Neural progenitor cell (in vitro differentiated cells): ENCODE data around the gene RHOD.

ENCODE experiments used
- EZH2phosphoT487 ChIP-seq: fragments of 200-600 bp; sonication (generic); IDR thresholded peaks from 2 replicates; pipeline ENCODE4 v1.6.1; 2017; ENCODE audit warnings: antibody characterized with exemption
- TF ChIP-seq, protein P1 (sequence below): fragments of 200-600 bp; sonication (generic); IDR thresholded peaks from 2 replicates; pipeline ENCODE4 v1.5.1; 2017; ENCODE audit warnings: antibody characterized with exemption, mild to moderate bottlenecking

DNA sequence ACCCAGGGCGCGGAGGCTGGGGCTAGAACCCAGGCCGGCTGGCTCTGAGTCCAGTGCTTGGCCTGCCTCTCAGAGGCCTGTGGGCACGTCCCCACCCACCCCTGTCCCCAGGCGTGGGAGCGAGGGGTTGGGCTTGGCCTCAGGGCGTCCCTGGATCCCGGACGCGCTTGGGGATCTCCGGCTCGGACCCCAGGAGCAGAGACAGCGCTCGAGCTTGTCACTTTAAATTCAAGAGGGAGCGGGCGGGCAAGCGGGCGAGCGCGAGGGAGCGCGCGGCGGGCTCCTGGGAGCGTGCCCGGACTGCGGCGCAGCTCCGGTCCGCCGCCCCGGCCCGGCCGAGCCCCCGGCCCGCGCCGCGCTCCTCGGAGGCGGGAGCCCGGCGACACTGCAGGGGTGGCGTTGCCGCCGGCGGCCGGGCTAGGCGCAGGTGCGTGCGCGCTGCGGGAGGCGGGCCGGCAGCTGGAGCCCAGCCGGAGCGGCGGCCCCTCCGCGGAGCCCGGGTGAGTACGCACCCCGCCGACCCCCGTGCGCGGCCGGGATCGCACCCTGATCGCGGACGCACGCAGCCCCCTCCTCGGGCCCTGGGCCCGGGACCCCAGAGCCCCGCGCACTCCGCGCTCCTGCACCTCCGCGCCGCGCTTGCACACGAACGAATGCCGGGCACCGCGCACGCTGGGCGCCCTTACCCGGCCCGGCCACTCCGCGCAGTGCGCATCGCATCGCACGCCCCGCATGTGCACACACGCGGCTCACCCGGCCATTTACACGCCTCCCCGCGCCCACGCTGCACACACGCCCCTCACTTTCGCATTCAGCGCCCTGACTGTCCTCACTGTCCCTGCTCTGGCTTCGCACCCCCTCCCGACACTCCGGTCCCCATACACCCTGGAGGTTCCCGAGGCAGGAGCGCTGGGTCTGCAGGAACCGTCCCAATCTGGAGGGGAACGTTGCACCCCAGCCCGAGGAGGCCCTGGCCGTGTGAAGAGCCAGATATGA, 33.4 kb upstream of the RHOD start, which contains the start of gene SYT12:
- TF ChIP-seq, protein P1, sequence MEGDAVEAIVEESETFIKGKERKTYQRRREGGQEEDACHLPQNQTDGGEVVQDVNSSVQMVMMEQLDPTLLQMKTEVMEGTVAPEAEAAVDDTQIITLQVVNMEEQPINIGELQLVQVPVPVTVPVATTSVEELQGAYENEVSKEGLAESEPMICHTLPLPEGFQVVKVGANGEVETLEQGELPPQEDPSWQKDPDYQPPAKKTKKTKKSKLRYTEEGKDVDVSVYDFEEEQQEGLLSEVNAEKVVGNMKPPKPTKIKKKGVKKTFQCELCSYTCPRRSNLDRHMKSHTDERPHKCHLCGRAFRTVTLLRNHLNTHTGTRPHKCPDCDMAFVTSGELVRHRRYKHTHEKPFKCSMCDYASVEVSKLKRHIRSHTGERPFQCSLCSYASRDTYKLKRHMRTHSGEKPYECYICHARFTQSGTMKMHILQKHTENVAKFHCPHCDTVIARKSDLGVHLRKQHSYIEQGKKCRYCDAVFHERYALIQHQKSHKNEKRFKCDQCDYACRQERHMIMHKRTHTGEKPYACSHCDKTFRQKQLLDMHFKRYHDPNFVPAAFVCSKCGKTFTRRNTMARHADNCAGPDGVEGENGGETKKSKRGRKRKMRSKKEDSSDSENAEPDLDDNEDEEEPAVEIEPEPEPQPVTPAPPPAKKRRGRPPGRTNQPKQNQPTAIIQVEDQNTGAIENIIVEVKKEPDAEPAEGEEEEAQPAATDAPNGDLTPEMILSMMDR, result no peak
- TF ChIP-seq EZH2phosphoT487, result peak; percentile 74
